ENCODE results near the gene IFNK.

IFNK gene

DNA sequence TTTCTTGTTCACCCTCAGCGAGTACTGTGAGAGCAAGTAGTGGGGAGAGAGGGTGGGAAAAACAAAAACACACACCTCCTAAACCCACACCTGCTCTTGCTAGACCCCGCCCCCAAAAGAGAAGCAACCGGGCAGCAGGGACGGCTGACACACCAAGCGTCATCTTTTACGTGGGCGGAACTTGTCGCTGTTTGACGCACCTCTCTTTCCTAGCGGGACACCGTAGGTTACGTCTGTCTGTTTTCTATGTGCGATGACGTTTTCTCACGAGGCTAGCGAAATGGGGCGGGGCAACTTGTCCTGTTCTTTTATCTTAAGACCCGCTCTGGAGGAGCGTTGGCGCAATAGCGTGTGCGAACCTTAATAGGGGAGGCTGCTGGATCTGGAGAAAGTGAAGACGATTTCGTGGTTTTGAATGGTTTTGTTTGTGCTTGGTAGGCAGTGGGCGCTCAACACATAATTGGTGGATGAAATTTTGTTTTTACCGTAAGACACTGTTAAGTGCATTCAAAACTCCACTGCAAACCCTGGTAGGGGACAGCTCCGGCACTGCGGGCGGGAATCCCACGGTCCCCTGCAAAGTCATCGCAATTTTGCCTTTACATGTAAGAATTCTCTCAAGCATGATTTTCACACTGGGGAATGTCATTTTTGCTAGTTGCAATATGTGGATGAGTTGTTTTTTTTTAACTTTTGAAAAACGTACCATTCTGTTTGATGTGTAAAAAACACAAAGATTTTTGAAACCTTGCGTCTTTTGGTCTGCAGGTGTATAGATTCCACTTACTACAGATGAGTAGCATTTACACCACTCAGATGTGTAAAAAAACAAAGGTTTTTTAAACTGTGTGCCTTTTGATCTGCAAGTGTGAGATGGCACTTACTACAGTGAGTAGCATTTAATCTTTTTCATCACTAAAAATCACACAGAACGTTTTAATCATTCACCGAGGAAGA lies 49.8 kb downstream of the IFNK start:
- peak; percentile 87 for DNase-seq

Measured in activated T-cell treated with anti-CD3 and anti-CD28 coated beads, Interleukin-2, amount 50 U/mL, for 1 hour (primary cell).